Esophagus (tissue), 2 donors: ENCODE data around the gene WDR26. TPM values are rescaled to one million over a fixed set of nuclear protein-coding genes. Genes with fewer than 3 reads are reported as not detected.
"Not testable (repeated sequence)": the region's sequence is repeated elsewhere in the genome, so short reads cannot be mapped to it uniquely, and the experiment has no call there.

Experiments
- H3K27ac ChIP-seq, 2 donors: one replicate each; pipeline ENCODE4 v1.5.1; 2013; ENCODE audit warnings: low read depth in 2 of 2, mild to moderate bottlenecking in 2 of 2, inconsistent platforms in 1 of 2, low read length in 1 of 2, moderate library complexity in 1 of 2
- H3K27me3 ChIP-seq, 2 donors: one replicate each; pipeline ENCODE4 v1.6.1; 2013; ENCODE audit warnings: low read length in 2 of 2, control low read depth in 1 of 2, mild to moderate bottlenecking in 1 of 2; ENCODE audit not compliant: insufficient read depth in 2 of 2, control insufficient read depth in 1 of 2
- H3K36me3 ChIP-seq, 2 donors: one replicate each; pipeline ENCODE4 v1.6.1; 2013; ENCODE audit warnings: low read length in 1 of 2; ENCODE audit not compliant: control insufficient read depth in 2 of 2, insufficient read depth in 2 of 2
- H3K4me1 ChIP-seq, 2 donors: one replicate each; pipeline ENCODE4 v1.6.1; 2013; ENCODE audit warnings: low read length in 1 of 2; ENCODE audit not compliant: control insufficient read depth in 2 of 2, insufficient read depth in 2 of 2
- H3K4me3 ChIP-seq, 2 donors: one replicate each; pipeline ENCODE4 v1.5.1; 2013; ENCODE audit warnings: low read length in 2 of 2, mild to moderate bottlenecking in 2 of 2, low read depth in 1 of 2, moderate library complexity in 1 of 2
- H3K9me3 ChIP-seq, 2 donors: one replicate each; pipeline ENCODE4 v1.6.1; 2013; ENCODE audit warnings: mild to moderate bottlenecking in 2 of 2, low read depth in 1 of 2, low read length in 1 of 2, moderate library complexity in 1 of 2; ENCODE audit not compliant: control insufficient read depth in 2 of 2, insufficient read depth in 1 of 2
- WGBS, 2 donors: extraction: QIAGEN DNeasy Blood & Tissue Kit; methylation state at CpG; one replicate each; pipeline ENCODE4 v1.1.7; 2013; 5-methylcytosine and 5-hydroxymethylcytosine counted together
- polyA plus RNA-seq, 2 donors: library from polyadenylated mRNA; stranded (reverse); fragments of 200-250 nt; gene quantifications; one replicate each; pipeline ENCODE4 v1.2.3, GENCODE V29; 2013
- donor health status: healthy with polysubstance abuse.
- donor health status: Bipolar disorder and iron deficiency.

Gene WDR26
- polyA plus RNA-seq, 2 donors: 43.1 to 63.7 TPM

DNA sequence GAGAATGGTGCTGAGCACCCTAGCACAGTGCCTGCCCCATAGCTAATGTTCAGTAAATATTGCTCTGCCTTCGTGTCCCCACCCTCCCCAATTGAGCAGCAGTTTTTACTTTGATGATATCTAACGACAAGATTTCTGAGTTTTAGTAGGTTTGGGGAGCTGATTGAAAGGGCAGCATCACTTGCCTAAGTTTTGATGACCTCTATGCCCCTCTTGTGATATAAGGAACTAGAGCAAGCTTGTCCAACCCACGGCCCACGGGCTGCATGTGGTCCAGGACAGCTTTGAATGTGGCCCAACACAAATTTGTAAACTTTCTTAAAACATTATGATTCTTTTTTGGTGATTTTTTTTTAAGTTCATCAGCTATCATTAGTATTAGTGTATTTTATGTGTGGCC, 76.4 kb downstream of the WDR26 start:
- Histone ChIP-seq H3K27me3 (no peaks in the 10 kb centered on the region), H3K4me1 (peaks cover 0 to 2% of the 10 kb centered on the region in 2 donors), H3K27ac (peak overlapping the region; percentile 92 to 93), H3K36me3 (no peaks in the 10 kb centered on the region), H3K4me3 (peak overlapping the region in 1 of 2 donors; percentile 98), H3K9me3 (no peaks in the 10 kb centered on the region)
- 37 to 45% methylated on average over 4 of the region's 4 CpGs for WGBS, 2 donors

DNA sequence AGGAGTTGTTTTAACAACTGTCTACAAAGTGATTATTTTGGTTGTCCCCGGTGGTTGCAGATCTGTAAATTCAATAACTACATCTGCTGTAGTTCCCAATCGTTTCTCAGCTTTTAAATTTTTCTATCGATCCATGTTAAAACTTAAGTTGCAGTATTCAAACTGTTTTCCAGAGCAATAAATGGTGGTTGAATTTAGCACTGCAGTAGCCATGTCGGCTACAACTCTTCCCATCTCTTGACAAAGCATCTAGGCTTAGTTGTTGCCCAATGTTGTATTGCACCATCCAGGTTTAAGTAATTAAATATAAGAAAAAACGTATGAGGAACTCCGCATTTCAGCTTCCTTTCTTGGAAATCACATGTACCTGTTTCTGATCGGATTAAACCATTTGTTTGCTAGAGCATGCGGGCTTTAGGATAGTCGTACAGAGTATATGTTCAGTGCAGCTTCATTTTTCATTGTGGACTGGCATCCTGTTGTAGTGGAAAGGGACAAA, 76.9 kb downstream of the WDR26 start:
- Histone ChIP-seq H3K36me3 (no peaks in the 10 kb centered on the region), H3K9me3 (no peaks in the 10 kb centered on the region), H3K27ac (peak overlapping the region; percentile 92 to 93), H3K27me3 (no peaks in the 10 kb centered on the region), H3K4me1 (peaks cover 0 to 2% of the 10 kb centered on the region in 2 donors), H3K4me3 (peak overlapping the region; percentile 87 to 98)
- 13 to 14% methylated on average over 9 of the region's 9 CpGs for WGBS, 2 donors

DNA sequence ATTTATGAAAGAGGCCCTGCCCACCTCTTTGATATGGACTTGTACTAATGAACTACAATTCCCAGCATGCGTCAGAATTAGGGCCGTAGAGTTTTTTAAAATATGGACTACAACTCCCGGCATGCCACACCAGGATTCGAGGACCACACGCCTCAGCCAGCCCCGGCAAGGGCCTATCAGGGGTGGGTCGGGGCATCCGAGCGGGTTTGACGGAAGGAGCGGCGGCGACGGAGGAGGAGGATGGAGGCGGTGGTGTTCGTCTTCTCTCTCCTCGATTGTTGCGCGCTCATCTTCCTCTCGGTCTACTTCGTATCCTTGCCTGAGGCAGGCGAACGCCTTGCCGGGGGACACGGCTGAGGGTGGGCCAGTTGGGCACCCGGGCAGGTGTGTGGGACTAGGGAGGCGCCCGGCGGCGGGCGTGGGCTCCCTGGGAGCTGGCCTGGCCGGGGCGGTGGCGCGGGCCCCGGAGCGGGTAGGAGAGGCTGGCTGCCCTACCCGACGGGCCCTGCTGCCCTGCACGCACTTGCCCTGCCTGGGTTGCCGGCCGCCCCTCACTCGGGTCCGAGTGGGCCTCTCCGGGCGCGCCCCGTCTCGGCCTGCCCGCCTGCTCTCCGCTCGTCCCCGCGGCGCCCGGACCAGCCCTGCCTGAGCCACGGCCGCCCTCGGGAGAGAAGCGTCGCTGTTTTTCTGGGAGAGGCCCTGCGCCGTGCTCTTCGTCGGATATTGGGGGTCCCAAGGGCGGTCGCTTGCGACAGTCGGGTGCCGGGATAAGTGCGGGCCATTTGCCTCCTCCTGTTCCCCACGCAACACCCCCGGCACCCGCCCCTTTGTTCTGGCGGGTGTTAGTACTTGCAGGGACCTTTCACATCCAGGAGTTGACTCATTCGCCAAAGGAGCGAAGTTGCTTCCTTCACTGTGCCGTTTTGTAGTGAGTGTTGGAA, 77.6 kb downstream of the WDR26 start, which contains the start of gene CNIH4:
TSS of gene CNIH4 (plus strand) at position 195 of the 941 bp plus-strand sequence. CDS start at position 241, 46 bp downstream.
- Histone ChIP-seq H3K27me3 (no peaks in the 10 kb centered on the region), H3K4me3 (peak within 1 kb of the TSS; percentile 87 to 98), H3K27ac (peak within 1 kb of the TSS; percentile 92 to 93), H3K9me3 (no peaks in the 10 kb centered on the region), H3K4me1 (peaks cover 0 to 2% of the 10 kb centered on the region in 2 donors), H3K36me3 (no peaks in the 10 kb centered on the region)
- 0% methylated on average over 64 to 78 of the region's 78 CpGs for WGBS, 2 donors

DNA sequence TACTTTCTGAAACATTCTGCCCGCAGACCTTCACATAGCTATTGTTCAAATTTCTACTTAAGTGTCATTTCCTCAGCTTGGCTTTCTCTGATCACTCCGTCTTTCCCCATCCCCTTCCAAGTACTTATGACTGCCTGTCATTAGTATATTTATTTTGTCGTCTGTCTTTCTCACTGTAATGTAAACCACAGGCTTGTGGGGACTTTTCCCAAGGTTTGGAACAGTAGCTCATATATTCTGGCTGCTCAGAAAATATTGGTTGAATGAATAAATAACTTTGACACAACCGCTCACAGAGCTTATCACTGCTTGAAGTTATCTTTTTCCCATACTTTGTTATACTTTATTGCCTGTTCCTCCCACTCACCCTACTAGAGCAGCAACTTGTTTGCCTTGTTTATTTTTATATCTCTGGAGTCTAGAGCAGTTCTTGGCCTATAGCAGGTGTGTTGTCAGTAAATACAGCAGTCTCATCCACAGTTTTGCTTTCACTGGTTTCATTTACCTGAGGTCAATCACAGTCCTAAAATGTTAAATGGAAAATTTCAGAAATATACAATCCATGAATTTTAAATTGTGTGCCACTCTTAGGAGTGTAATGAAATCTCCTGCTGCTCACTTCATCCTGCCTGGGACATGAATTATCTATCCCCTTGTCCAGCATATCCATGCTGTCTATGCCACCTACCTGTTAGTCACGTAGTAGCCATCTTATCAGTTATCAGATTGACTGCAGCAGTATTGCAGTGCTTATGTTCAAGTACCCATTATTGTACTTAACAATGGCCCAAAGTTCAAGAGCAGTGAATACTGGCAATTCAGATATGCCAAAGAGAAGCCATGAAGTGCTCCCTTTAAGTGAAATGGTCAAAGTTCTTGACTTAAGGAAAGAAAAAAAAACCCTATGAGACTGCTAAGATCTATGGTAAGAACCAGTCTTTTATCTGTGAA, 80.3 kb downstream of the WDR26 start:
- H3K27ac ChIP-seq: no peak overlapping the region
- WGBS, 2 donors: 65 to 74% methylated on average over 5 of the region's 5 CpGs

DNA sequence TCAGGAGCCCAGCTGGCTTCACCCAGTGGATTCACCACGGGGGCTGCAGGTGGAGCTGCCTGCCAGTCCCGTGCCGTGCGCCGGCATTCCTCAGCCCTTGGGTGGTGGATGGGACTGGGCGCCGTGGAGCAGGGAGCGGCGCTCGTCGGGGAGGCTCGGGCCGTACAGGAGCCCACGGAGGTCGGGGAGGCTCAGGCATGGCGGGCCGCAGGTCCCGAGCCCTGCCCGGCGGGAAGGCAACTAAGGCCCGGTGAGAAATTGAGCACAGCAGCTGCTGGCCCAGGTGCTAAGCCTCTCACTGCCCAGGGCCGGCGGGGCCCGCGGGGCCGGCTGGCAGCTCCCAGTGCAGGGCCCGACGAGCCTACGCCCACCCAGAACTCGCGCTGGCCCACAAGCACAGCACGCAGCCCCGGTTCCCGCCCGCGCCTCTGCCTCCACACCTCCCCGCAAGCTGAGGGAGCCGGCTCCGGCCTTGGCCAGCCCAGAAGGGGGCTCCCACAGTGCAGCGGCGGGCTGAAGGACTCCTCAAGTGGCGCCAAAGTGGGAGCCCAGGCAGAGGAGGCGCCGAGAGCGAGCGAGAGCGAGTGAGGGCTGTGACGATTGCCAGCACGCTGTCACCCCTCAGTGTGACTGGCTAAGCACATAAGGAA, 82.0 kb downstream of the WDR26 start:
- not testable (repeated sequence) for H3K4me3 ChIP-seq, H3K36me3 ChIP-seq, H3K4me1 ChIP-seq, H3K27ac ChIP-seq, H3K27me3 ChIP-seq, H3K9me3 ChIP-seq
- WGBS, 2 donors: 95% methylated on average over 48 to 49 of the region's 49 CpGs

More for the DNA sequence above, 80.3 kb downstream of the WDR26 start:
- no peaks in the 10 kb centered on the region for H3K27me3 ChIP-seq
- H3K4me3 ChIP-seq: no peak overlapping the region
- no peaks in the 10 kb centered on the region for H3K4me1 ChIP-seq
- H3K9me3 ChIP-seq: no peaks in the 10 kb centered on the region
- H3K36me3 ChIP-seq: no peaks in the 10 kb centered on the region

DNA sequence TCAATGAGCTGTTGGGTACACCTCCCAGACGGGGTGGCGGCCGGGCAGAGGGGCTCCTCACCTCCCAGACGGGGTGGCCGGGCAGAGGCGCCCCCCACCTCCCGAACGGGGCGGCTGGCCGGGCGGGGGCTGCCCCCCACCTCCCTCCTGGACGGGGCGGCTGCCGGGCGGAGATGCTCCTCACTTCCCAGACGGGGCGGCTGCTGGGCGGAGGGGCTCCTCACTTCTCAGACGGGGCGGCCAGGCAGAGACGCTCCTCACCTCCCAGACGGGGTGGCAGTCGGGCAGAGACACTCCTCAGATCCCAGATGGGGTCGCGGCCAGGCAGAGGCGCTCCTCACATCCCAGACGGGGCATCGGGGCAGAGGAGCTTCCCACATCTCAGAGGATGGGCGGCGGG, 84.9 kb downstream of the WDR26 start:
- H3K27ac ChIP-seq: not testable (repeated sequence)
- WGBS, 2 donors: 92 to 94% methylated on average over 21 to 30 of the region's 30 CpGs

DNA sequence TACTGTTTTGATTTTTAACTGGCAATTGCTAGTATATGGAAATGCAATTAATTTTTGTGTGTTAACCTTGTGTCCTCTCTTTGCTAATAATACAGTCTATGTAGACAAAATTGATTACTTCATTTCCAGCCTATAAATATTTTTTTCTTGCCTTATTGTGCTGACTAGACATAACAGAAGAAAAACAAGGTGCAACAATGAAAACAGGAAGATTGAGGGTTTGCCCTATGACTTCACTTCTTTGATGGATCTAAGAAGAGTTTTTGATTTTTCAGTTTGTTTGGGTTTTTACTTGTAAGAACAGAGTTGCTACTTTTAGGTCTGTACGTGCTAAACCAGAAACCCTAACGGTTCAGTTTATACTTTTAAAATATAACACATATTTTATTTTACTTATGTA, 86.5 kb downstream of the WDR26 start:
- 74 to 80% methylated on average over 2 of the region's 2 CpGs for WGBS, 2 donors
- no peak overlapping the region for H3K4me3 ChIP-seq
- no peaks in the 10 kb centered on the region for H3K36me3 ChIP-seq

More for the DNA sequence above, 84.9 kb downstream of the WDR26 start:
- H3K27me3 ChIP-seq, H3K9me3 ChIP-seq, H3K36me3 ChIP-seq, H3K4me3 ChIP-seq, H3K4me1 ChIP-seq: not testable (repeated sequence)

DNA sequence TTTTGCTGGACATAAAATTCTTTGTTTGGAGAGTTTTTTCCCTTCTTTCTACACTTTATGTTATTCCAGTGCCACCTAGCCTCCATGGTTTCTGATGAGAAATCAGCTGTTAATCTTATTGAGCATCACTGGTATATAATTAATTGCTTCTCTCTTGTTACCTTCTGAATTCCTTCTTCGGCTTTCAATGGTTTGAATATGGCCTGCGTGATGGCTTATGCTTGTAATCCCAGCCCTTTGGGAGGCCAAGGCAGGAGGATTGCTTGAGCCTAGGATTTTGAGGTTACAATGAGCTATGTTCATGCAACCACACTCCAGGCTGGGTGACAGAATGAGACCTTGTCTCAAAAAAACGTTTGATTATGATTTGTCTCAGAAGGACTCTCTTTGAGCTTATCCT, 90.9 kb downstream of the WDR26 start:
- Histone ChIP-seq H3K4me1 (peaks cover 3% of the 10 kb centered on the region in 2 donors), H3K36me3 (no peaks in the 10 kb centered on the region), H3K27ac (no peak overlapping the region), H3K4me3 (no peak overlapping the region), H3K9me3 (peaks cover 0 to 6% of the 10 kb centered on the region in 2 donors), H3K27me3 (no peaks in the 10 kb centered on the region)
- WGBS, 2 donors: 43 to 52% methylated on average over 3 of the region's 3 CpGs

More for the DNA sequence above, 86.5 kb downstream of the WDR26 start:
- Histone ChIP-seq H3K27ac (no peak overlapping the region), H3K9me3 (peaks cover 0 to 6% of the 10 kb centered on the region in 2 donors), H3K4me1 (no peaks in the 10 kb centered on the region), H3K27me3 (no peaks in the 10 kb centered on the region)
